ENCODE measurements around the gene UBXN7.
"Not testable (repeated sequence)": the region's sequence is repeated elsewhere in the genome, so short reads cannot be mapped to it uniquely, and the experiment has no call there.

DNA sequence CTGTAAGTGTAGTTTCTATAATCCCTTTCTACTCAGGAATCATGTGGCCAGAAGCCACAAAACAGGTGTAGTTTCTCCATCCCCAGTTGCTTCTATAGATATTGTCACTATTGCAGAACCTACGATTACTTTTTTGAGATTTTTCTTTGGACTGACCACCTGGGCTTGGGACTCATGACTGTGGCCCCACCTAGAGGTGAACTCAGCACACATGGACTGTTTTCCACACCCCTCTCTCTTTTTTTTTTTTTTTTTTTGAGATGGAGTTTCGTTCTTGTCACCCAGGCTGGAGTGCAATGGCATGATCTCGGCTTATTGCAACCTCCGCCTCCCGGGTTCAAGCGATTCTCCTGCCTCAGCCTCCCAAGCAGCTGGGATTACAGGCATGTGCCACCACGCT, 13.2 kb upstream of the UBXN7 start:
- not testable (repeated sequence) for TF ChIP-seq POLR2A (IDR thresholded peaks at IDR 0.05)
- TF ChIP-seq, protein P1, sequence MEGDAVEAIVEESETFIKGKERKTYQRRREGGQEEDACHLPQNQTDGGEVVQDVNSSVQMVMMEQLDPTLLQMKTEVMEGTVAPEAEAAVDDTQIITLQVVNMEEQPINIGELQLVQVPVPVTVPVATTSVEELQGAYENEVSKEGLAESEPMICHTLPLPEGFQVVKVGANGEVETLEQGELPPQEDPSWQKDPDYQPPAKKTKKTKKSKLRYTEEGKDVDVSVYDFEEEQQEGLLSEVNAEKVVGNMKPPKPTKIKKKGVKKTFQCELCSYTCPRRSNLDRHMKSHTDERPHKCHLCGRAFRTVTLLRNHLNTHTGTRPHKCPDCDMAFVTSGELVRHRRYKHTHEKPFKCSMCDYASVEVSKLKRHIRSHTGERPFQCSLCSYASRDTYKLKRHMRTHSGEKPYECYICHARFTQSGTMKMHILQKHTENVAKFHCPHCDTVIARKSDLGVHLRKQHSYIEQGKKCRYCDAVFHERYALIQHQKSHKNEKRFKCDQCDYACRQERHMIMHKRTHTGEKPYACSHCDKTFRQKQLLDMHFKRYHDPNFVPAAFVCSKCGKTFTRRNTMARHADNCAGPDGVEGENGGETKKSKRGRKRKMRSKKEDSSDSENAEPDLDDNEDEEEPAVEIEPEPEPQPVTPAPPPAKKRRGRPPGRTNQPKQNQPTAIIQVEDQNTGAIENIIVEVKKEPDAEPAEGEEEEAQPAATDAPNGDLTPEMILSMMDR (IDR thresholded peaks at IDR 0.05 in 8 of 11, conservative IDR thresholded peaks at IDR 0.05 in 3 of 11) = not testable (repeated sequence)
